Subcutaneous abdominal adipose tissue (tissue), 5 donors: ENCODE results near the gene ALDH1L1.

Experiments
- H3K27ac ChIP-seq: one replicate; pipeline ENCODE4 v1.7.0; 2013; ENCODE audit warnings: low read depth, mild to moderate bottlenecking, inconsistent platforms, low read length, moderate library complexity
- H3K27me3 ChIP-seq, 5 donors: one replicate each; pipeline ENCODE4 v1.7.0; 2013; ENCODE audit warnings: low read length in 5 of 5, inconsistent platforms in 1 of 5; ENCODE audit not compliant: control insufficient read depth in 5 of 5, insufficient read depth in 4 of 5
- H3K36me3 ChIP-seq, 5 donors: one replicate each; pipeline ENCODE4 v1.7.0; 2013; ENCODE audit warnings: low read length in 5 of 5; ENCODE audit not compliant: control insufficient read depth in 5 of 5, insufficient read depth in 5 of 5
- H3K4me1 ChIP-seq, 5 donors: one replicate each; pipeline ENCODE4 v1.7.0; 2013; ENCODE audit warnings: low read length in 5 of 5, mild to moderate bottlenecking in 3 of 5, moderate library complexity in 1 of 5; ENCODE audit not compliant: control insufficient read depth in 5 of 5, insufficient read depth in 5 of 5
- H3K4me3 ChIP-seq, 5 donors: one replicate each; pipeline ENCODE4 v1.7.0; 2013; ENCODE audit warnings: low read length in 5 of 5, low read depth in 1 of 5
- H3K9ac ChIP-seq, 5 donors: one replicate each; pipeline ENCODE4 v1.7.0; 2013; ENCODE audit warnings: low read length in 5 of 5, mild to moderate bottlenecking in 4 of 5, moderate library complexity in 3 of 5
- H3K9me3 ChIP-seq, 5 donors: one replicate each; pipeline ENCODE4 v1.7.0; 2013; ENCODE audit warnings: low read length in 5 of 5; ENCODE audit not compliant: control insufficient read depth in 5 of 5
- donor health status: healthy.
- donor health status: healthy.
- donor health status: healthy.
- donor health status: healthy.
- donor health status: healthy.

The ALDH1L1 gene

DNA sequence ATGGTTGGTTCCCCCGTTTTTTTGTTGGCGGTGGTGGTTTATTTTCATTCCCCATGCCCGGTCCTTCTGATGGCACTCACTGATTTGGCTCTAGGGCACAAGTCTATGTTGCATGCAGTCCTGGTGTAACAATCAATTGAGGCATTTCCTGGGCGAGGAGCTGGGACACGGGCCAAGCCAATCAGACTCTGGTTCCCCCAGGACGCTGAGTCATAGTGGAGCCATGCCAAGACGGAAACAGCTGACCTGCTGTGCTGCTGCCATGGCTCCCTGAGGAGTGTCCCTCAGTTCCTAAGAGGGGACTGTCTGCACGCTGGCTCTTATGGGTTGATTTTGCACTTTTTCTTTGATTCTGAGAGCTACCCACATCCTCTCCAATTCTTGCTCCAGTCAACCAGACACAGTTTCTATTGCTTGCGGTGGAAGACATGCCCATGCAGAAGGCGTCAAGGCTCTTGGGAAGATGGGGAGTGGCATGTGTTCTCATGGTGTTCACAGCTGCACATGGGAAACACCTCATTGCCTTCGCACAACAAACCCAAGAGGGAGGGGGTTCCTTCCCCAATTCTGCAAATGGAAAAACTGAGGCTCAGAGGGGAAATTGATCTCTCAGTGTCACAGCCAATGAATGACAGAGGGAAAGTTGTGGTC, 28.3 kb upstream of the ALDH1L1 start:
- Histone ChIP-seq H3K36me3 (no peaks in the 10 kb centered on the region), H3K9ac (no peak overlapping the region), H3K27ac (no peak overlapping the region), H3K27me3 (peaks cover 0 to 6% (median under 1%) of the 10 kb centered on the region in 5 donors), H3K9me3 (no peaks in the 10 kb centered on the region), H3K4me3 (peak overlapping the region in 1 of 5 donors; percentile 11), H3K4me1 (peaks cover 10 to 57% (median 48%) of the 10 kb centered on the region in 5 donors)

DNA sequence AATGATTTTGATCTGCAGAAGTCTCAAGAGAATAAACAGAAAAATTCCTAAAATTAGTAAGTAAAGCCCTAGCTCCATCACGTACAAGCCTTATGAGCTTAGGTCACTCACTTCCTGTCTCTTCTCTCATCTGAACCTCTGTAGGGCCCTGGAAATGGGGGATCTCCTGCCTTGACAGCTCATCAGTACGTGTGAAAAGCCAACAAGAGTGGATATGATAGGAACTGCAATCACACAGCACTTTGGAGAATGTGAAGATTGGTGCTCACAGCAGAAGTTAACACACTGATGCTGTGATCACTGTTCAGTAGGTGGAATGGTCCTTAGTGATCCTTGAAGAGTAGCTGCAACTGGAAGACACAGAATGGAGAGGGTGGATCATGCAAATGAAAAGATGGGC, 27.8 kb upstream of the ALDH1L1 start:
- Histone ChIP-seq H3K27ac (no peak overlapping the region), H3K27me3 (peaks cover 0 to under 1% (median 0%) of the 10 kb centered on the region in 5 donors), H3K4me3 (peak overlapping the region in 1 of 5 donors; percentile 11), H3K9ac (no peak overlapping the region), H3K4me1 (peaks cover 8 to 52% (median 43%) of the 10 kb centered on the region in 5 donors), H3K36me3 (no peaks in the 10 kb centered on the region), H3K9me3 (no peaks in the 10 kb centered on the region)

DNA sequence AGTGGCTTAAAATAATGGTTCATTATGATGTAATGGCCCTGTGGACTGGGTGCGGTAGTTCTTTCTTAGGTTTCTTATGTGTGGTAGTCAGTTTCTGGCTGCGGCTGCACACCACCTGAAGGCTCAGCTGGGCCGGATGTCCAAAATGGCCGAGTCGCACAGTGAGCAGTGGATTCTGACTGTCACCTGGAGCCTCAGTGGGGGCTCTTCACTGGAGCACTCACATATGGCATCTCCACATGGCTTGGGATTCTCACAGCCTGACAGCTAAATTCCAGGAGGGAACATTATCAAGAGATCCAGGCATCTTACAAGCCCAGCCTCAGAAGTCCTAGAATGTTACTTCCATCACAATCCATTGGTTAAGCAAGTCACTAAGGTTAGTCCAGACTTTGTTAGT, 26.8 kb upstream of the ALDH1L1 start:
- peaks cover 8 to 43% (median 41%) of the 10 kb centered on the region in 5 donors for H3K4me1 ChIP-seq
- no peak overlapping the region for H3K4me3 ChIP-seq
- no peak overlapping the region for H3K27ac ChIP-seq
- H3K9ac ChIP-seq: no peak overlapping the region
- H3K9me3 ChIP-seq: no peaks in the 10 kb centered on the region
- no peaks in the 10 kb centered on the region for H3K27me3 ChIP-seq
- H3K36me3 ChIP-seq: no peaks in the 10 kb centered on the region

DNA sequence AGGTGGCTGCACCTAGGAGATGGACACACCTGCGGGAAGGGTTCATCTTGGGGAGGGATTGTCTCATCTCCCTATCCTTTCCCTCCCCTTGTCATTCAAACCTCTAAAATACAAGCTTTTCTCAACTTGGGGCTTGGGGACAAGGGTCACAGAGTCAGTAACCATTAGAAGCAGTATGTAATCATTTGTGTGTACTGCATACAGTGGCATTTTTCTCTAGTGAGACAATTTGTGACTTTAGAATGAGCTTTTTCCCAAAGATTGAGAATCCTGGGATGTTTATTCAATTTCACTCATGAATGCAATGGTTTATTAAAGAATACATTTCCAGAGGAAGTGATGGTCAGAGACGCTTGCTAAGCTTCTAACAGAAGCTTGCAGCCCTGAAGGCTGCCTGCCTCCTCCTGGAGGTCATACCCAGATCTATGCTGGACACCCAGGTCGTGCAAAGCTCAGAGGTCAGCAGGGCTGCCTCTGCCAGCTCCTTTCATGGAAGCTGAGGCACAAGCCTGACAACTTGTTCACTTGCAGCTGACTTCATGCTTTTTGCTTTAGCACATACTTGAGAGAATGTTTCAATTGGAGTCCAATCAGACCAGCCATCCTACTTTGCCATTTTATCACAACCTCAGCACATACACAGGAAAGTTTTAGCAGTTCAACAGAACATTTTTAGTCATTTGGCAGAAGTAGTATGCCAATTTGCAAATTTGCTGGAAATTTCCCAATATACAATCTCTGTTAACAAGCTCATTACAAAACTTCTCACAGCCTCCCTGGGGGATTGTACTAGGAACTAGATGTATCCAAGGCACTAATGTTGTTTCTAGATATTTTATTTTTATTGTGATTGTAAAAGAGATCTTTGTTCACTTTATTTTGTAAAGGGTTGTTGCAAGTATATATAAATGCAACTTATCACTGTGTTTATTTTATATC, 25.6 kb upstream of the ALDH1L1 start:
- Histone ChIP-seq H3K9me3 (no peaks in the 10 kb centered on the region), H3K4me3 (no peak overlapping the region), H3K36me3 (no peaks in the 10 kb centered on the region), H3K27ac (no peak overlapping the region), H3K4me1 (peaks cover 8 to 40% (median 35%) of the 10 kb centered on the region in 5 donors), H3K9ac (no peak overlapping the region), H3K27me3 (no peaks in the 10 kb centered on the region)

DNA sequence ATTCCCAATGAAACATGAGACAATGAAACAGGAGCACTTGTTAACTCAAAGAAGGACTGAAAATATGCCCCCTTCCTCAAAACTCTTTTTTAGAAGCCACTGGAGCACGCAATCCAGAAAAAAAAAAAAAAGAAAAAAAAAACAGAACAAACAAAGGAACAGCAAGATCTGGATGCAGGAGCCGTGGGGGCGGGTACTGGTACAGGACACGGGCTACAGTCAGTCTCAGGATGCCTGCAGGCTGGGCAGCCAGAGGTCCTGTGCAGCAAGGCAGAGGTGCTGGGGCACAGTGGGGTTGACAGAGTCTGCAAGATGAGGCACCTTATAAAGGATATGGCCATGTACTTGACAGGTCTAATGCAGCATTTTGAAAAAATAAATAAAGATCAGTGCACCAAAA, 22.3 kb upstream of the ALDH1L1 start:
- no peaks in the 10 kb centered on the region for H3K27me3 ChIP-seq
- H3K9ac ChIP-seq: no peak overlapping the region
- H3K4me1 ChIP-seq: peaks cover 3 to 17% (median 12%) of the 10 kb centered on the region in 5 donors
- no peak overlapping the region for H3K4me3 ChIP-seq
- H3K9me3 ChIP-seq: no peaks in the 10 kb centered on the region
- no peaks in the 10 kb centered on the region for H3K36me3 ChIP-seq
- no peak overlapping the region for H3K27ac ChIP-seq

DNA sequence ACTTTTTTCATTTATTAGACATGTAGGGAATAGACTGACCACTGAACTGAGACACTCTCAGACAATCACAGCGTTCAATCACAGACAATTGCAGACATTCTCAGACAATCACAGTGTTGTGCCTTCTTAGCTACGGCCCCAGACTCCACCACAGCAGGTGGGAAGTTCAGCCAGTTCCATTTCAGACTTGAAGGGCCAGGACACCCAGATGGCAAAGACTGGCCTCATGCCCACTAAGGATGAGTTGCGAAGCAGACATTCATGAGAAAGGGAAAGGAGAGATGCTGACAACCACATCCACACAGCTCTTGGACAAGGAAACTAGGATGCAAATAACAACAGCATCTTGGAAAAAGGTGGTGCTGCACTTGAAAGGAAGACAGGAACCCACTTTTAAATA, 21.9 kb upstream of the ALDH1L1 start:
- Histone ChIP-seq H3K27ac (no peak overlapping the region), H3K9me3 (no peaks in the 10 kb centered on the region), H3K9ac (no peak overlapping the region), H3K36me3 (no peaks in the 10 kb centered on the region), H3K27me3 (no peaks in the 10 kb centered on the region), H3K4me1 (peaks cover 3 to 17% (median 12%) of the 10 kb centered on the region in 5 donors), H3K4me3 (no peak overlapping the region)

DNA sequence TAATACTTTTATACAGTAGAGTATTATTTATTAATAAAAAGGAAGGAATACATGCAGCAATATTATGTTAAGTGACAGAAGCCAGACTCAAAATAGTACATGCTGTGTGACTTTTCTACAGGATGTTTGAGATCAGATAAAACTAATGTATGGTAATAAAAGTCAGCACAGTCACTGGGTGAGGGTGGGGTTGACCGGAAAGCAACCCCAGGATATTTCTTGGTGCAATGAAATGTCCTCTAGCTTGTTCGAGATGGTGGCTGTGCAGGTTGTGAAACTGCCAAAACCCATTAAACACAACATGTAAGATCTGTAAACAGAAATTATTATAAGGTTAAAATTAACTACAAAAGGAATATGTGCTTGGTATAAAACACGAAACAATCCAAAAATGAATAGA, 20.8 kb upstream of the ALDH1L1 start:
- Histone ChIP-seq H3K27ac (no peak overlapping the region), H3K9ac (no peak overlapping the region), H3K4me3 (no peak overlapping the region), H3K27me3 (no peaks in the 10 kb centered on the region), H3K4me1 (peaks cover 3 to 16% (median 7%) of the 10 kb centered on the region in 5 donors), H3K36me3 (no peaks in the 10 kb centered on the region), H3K9me3 (no peaks in the 10 kb centered on the region)

DNA sequence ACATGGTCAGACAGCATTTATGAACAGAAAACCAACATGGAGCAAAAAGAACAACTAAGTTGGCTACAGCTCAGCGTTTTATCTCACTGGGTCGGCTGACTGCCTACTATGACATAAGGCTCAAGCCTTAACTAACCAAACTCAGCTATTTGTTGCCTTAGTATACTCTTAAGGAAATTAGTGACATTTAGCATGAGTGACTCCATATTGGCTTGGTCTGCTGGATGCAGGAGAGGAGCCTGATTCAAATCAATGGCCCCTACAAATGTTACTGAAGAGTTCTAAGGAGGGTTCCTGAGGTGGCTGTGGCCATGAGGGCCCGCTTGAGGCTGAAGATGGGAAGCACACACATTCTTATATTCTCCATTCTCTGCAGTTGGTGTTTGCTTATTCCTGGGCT, 20.1 kb upstream of the ALDH1L1 start:
- Histone ChIP-seq H3K4me1 (peaks cover 0 to 10% (median under 1%) of the 10 kb centered on the region in 5 donors), H3K27me3 (no peaks in the 10 kb centered on the region), H3K36me3 (no peaks in the 10 kb centered on the region), H3K9me3 (no peaks in the 10 kb centered on the region), H3K9ac (no peak overlapping the region), H3K4me3 (no peak overlapping the region), H3K27ac (no peak overlapping the region)

DNA sequence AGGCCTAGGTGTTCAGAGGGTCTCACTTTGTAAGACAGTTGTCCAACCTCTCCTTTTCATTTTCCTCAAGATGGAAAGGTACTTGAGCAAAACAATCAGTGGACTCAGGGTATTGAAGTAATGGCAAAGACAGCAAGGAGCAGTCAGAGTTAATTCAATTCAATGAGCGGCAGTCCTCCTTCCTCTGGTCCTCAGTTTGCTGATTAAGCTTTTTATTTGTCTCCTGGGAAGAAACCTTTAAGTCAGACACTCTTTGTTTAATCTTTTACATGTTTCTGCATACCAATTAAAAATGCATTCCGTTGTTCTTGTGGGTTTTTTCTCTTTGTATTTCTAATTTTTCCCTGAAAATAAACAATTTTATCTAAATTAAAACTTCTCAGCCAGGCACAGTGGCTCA, 18.9 kb upstream of the ALDH1L1 start:
- no peak overlapping the region for H3K4me3 ChIP-seq
- H3K27me3 ChIP-seq: no peaks in the 10 kb centered on the region

More for the DNA sequence above, 18.9 kb upstream of the ALDH1L1 start:
- H3K9me3 ChIP-seq: no peaks in the 10 kb centered on the region
- no peak overlapping the region for H3K27ac ChIP-seq
- H3K36me3 ChIP-seq: no peaks in the 10 kb centered on the region
- H3K4me1 ChIP-seq: peaks cover 0 to 8% (median 0%) of the 10 kb centered on the region in 5 donors
- no peak overlapping the region for H3K9ac ChIP-seq
